Trophoblast cell (in vitro differentiated cells and primary cell): Measurements from ENCODE around the gene BNC2.
A peak's percentile ranks its signal among the peaks of the same experiment; 100 is the strongest.

Source experiments
- DNase-seq, 2 donors: peaks; one replicate each; pipeline ENCODE4 v3.0.0-alpha.2; 2016
- H2AFZ ChIP-seq: 2 replicates; pipeline ENCODE4 v1.6.1; 2013; ENCODE audit warnings: low read length, moderate library complexity, mild to moderate bottlenecking; ENCODE audit not compliant: insufficient read depth, poor library complexity
- H2AK5ac ChIP-seq: 2 replicates; pipeline ENCODE4 v1.6.1; 2013; ENCODE audit warnings: mild to moderate bottlenecking, low read length
- H2BK120ac ChIP-seq: 2 replicates; pipeline ENCODE4 v1.6.1; 2013; ENCODE audit warnings: low read length, mild to moderate bottlenecking, moderate library complexity; ENCODE audit not compliant: insufficient read depth, poor library complexity
- H2BK12ac ChIP-seq: 2 replicates; pipeline ENCODE4 v1.6.1; 2013; ENCODE audit warnings: mild to moderate bottlenecking, low read length, moderate library complexity
- H2BK5ac ChIP-seq: 2 replicates; pipeline ENCODE4 v1.6.1; 2013; ENCODE audit warnings: low read length, low read depth, moderate library complexity, mild to moderate bottlenecking; ENCODE audit not compliant: poor library complexity
- H3K14ac ChIP-seq: 2 replicates; pipeline ENCODE4 v1.6.1; 2013; ENCODE audit warnings: mild to moderate bottlenecking, low read length
- H3K18ac ChIP-seq: 2 replicates; pipeline ENCODE4 v1.6.1; 2013; ENCODE audit warnings: mild to moderate bottlenecking, low read length
- H3K23ac ChIP-seq: 2 replicates; pipeline ENCODE4 v1.6.1; 2013; ENCODE audit warnings: low read length
- H3K27ac ChIP-seq: 2 replicates; pipeline ENCODE4 v1.5.1; 2013; ENCODE audit warnings: low read depth, mild to moderate bottlenecking, inconsistent platforms, low read length, moderate library complexity
- H3K27me3 ChIP-seq: 2 replicates; pipeline ENCODE4 v1.6.1; 2013; ENCODE audit warnings: inconsistent platforms, mild to moderate bottlenecking, low read length, moderate library complexity; ENCODE audit not compliant: insufficient read depth
- H3K36me3 ChIP-seq, 2 experiments: 1 replicate in 1 of 2; 2 replicates in 1 of 2; pipeline ENCODE4 v1.6.1; 2013; ENCODE audit warnings: low read length in 2 of 2, mild to moderate bottlenecking in 2 of 2, moderate library complexity in 1 of 2; ENCODE audit not compliant: insufficient read depth in 2 of 2, control insufficient read depth in 1 of 2
- H3K4ac ChIP-seq: 2 replicates; pipeline ENCODE4 v1.6.1; 2013; ENCODE audit warnings: low read depth, mild to moderate bottlenecking, low read length, moderate library complexity
- H3K4me1 ChIP-seq, 2 experiments: 1 replicate in 1 of 2; 2 replicates in 1 of 2; pipeline ENCODE4 v1.6.1; 2013; ENCODE audit warnings: low read length in 2 of 2, mild to moderate bottlenecking in 2 of 2, moderate library complexity in 1 of 2; ENCODE audit not compliant: insufficient read depth in 2 of 2, control insufficient read depth in 1 of 2
- H3K4me2 ChIP-seq: 2 replicates; pipeline ENCODE4 v1.6.1; 2013; ENCODE audit warnings: inconsistent platforms, mild to moderate bottlenecking, low read length, moderate library complexity
- H3K4me3 ChIP-seq: 2 replicates; pipeline ENCODE4 v1.5.1; 2013; ENCODE audit warnings: mild to moderate bottlenecking, low read depth, low read length, inconsistent platforms
- H3K79me1 ChIP-seq: one replicate; pipeline ENCODE4 v1.6.1; 2013; ENCODE audit warnings: low read length
- H3K79me2 ChIP-seq: 2 replicates; pipeline ENCODE4 v1.6.1; 2013; ENCODE audit warnings: low read length, mild to moderate bottlenecking; ENCODE audit not compliant: control insufficient read depth, insufficient read depth, poor library complexity
- H3K9ac ChIP-seq: 2 replicates; pipeline ENCODE4 v1.6.1; 2013; ENCODE audit warnings: mild to moderate bottlenecking, low read length
- H3K9me3 ChIP-seq: 2 replicates; pipeline ENCODE4 v1.6.1; 2013; ENCODE audit warnings: low read depth, mild to moderate bottlenecking, control low read depth, inconsistent platforms, low read length; ENCODE audit not compliant: insufficient read depth
- H4K12ac ChIP-seq: 2 replicates; pipeline ENCODE4 v1.6.1; 2013; ENCODE audit warnings: low read depth, mild to moderate bottlenecking, low read length, moderate library complexity
- H4K8ac ChIP-seq: 2 replicates; pipeline ENCODE4 v1.6.1; 2013; ENCODE audit warnings: low read depth, mild to moderate bottlenecking, low read length, moderate library complexity
- H4K91ac ChIP-seq: one replicate; pipeline ENCODE4 v1.6.1; 2013; ENCODE audit warnings: low read depth, mild to moderate bottlenecking, low read length, moderate library complexity
- WGBS: extraction: QIAGEN DNeasy Blood & Tissue Kit; methylation state at CpG from one replicate; pipeline ENCODE4 v1.1.7; 2013; ENCODE audit warnings: missing lambda C conversion rate; ENCODE audit not compliant: insufficient read length, insufficient coverage; ENCODE audit errors: extremely low coverage; 5-methylcytosine and 5-hydroxymethylcytosine counted together

The BNC2 gene

DNA sequence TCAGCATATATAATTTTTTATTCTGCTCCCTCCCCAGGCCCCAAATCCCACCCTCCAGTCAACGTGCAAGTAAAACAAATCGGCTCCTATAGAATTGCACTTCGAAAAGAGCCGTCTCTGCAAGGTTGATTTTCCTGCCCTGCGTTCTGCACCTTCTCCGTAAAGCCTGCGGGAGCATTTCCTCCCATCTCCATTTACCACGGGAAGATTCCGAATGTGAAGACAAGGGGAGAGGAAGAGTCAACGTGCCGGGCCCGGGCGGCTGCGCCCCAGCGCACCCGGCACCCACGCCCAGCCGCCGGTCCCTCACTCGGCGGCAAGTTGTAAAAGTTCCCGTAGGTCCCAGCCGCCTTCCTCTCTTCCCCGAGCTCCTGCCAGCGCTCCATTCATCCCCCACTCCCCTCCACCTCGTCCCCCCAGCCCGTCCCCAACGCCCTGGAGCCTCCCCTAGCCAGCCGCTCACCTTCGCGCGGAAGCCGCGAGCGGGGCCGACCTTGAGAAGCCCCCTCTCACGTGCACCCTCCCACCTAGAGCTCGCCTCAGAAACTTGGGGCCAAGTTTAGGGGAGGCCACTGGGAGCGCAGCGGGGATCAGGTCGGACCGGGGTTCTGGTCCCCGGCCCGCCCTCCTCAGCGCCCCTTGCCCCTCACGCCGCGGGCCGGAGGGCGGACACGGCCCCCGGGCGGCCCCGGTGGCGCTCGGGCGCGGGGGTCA, 431 bp downstream of the BNC2 start:
- Histone ChIP-seq H3K14ac (peak overlapping the region; percentile 97), H2BK120ac (peak overlapping the region; percentile 94), H3K18ac (peak overlapping the region; percentile 98), H3K79me1 (peaks cover 18% of the 10 kb centered on the region), H2AFZ (peak overlapping the region; percentile 87), H3K36me3 (no peaks in the 10 kb centered on the region), H3K4me2 (peak overlapping the region; percentile 94), H2AK5ac (peak overlapping the region; percentile 77), H4K8ac (peak overlapping the region; percentile 82), H3K27ac (peak overlapping the region; percentile 77), H2BK12ac (peak overlapping the region; percentile 98), H3K27me3 (no peaks in the 10 kb centered on the region), H3K9me3 (no peaks in the 10 kb centered on the region), H3K4me3 (peak overlapping the region; percentile 91), H3K23ac (no peak overlapping the region), H3K4ac (peak overlapping the region; percentile 92), H3K4me1 (peaks cover 0 to 3% of the 10 kb centered on the region in 2 experiments), H2BK5ac (peak overlapping the region; percentile 93), H3K79me2 (peaks cover 8% of the 10 kb centered on the region), H4K12ac (peak overlapping the region; percentile 64), H4K91ac (peak overlapping the region; percentile 95), H3K9ac (peak overlapping the region; percentile 77)
- DNase-seq = no peak
- WGBS = no CpG with 5 or more reads among the region's 58 CpGs

GRCh38 chr9:16869131-16869881, 1.2 kb downstream of the BNC2 start:
- Histone ChIP-seq H3K18ac (no peak overlapping the region), H3K79me2 (peaks cover 8% of the 10 kb centered on the region), H3K9me3 (no peaks in the 10 kb centered on the region), H2BK12ac (no peak overlapping the region), H3K27ac (no peak overlapping the region), H3K14ac (no peak overlapping the region), H2BK5ac (peak overlapping the region; percentile 36), H2BK120ac (no peak overlapping the region), H3K4me3 (peak overlapping the region; percentile 91), H3K23ac (no peak overlapping the region), H4K91ac (no peak overlapping the region), H3K9ac (no peak overlapping the region), H4K12ac (no peak overlapping the region), H2AK5ac (no peak overlapping the region), H3K4me2 (peak overlapping the region; percentile 94), H3K4ac (no peak overlapping the region), H3K79me1 (peaks cover 18% of the 10 kb centered on the region), H3K4me1 (peaks cover 0 to 6% of the 10 kb centered on the region in 2 experiments), H3K36me3 (no peaks in the 10 kb centered on the region), H3K27me3 (no peaks in the 10 kb centered on the region), H2AFZ (peak overlapping the region; percentile 11), H4K8ac (no peak overlapping the region)
- no peak for DNase-seq
- no CpG with 5 or more reads among the region's 21 CpGs for WGBS

DNA sequence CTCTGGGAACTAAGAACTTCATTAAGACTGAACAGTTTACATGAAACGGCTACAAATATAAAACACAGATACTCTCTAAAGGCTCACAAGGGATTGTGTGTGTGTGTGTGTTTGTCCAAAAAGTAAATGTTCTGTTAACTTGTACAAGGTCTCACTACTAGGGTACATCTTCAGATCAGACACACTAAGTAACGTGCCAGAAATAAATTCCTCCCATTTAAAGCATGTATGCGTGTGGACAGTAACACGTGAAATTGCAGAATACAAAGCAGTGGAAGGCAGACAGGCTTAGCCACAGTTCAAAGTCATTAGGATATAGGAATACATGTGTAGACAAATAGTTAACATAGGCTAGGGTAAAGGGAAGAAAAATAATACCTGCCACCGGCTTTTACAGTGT, 1.8 kb downstream of the BNC2 start:
- Histone ChIP-seq H2AFZ (no peak overlapping the region), H2BK12ac (no peak overlapping the region), H4K91ac (no peak overlapping the region), H4K8ac (no peak overlapping the region), H4K12ac (no peak overlapping the region), H3K4me2 (peak overlapping the region; percentile 42), H3K9me3 (no peaks in the 10 kb centered on the region), H3K4ac (no peak overlapping the region), H3K14ac (no peak overlapping the region), H3K9ac (no peak overlapping the region), H3K27ac (peak overlapping the region; percentile 38), H3K4me1 (peaks cover 0 to 6% of the 10 kb centered on the region in 2 experiments), H3K79me1 (peaks cover 18% of the 10 kb centered on the region), H3K18ac (no peak overlapping the region), H3K79me2 (peaks cover 8% of the 10 kb centered on the region), H2AK5ac (no peak overlapping the region), H3K4me3 (no peak overlapping the region), H2BK5ac (no peak overlapping the region), H3K23ac (no peak overlapping the region), H3K36me3 (no peaks in the 10 kb centered on the region), H2BK120ac (no peak overlapping the region), H3K27me3 (no peaks in the 10 kb centered on the region)
- WGBS = no CpG with 5 or more reads among the region's 5 CpGs
- DNase-seq = no peak

DNA sequence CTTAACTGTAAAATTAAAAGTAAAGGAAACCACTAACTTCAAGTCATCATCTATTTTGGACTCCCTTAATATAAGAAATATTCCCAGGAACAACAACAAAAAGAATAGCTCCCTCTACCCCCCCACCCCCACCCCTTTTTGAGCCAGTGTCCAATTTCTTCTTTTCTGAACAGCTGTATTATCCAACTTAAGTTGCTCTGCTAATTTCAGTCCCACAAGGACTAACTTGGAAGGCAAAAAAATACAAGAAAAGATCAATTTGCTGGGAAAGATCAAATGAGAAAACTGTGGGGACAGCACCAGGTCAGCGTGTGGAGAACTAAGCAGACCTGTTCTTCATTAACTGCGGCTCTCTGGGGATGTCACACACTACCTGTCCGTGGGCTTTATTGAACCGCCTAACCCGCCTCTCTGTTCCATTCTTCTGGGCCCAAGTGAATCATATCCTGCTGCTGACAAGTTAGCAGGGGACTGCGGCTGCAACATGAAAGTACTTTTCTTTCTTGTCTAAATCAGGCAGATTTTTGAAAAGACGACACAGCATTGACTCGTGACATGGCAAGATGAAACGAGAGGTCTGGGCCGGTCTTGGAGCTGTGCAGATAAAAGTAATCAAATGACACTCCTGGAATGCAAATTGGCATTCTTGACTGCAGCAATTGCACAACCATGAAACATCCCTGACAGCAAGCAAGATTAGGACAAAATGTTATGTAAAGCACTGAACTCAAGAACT, 2.7 kb downstream of the BNC2 start:
- no peak overlapping the region for H2BK120ac ChIP-seq
- H3K36me3 ChIP-seq = no peaks in the 10 kb centered on the region
- H4K91ac ChIP-seq = no peak overlapping the region
- H3K27ac ChIP-seq = peak overlapping the region; percentile 86
- H3K4me3 ChIP-seq = no peak overlapping the region
- no peak overlapping the region for H2AFZ ChIP-seq
- no peak overlapping the region for H4K8ac ChIP-seq
- H3K14ac ChIP-seq = no peak overlapping the region
- no peak overlapping the region for H3K9ac ChIP-seq
- H2BK5ac ChIP-seq = peak overlapping the region; percentile 46
- no peak overlapping the region for H3K18ac ChIP-seq
- H2AK5ac ChIP-seq = no peak overlapping the region
- no CpG with 5 or more reads among the region's 10 CpGs for WGBS
- H3K4me2 ChIP-seq = peak overlapping the region; percentile 58
- H3K79me2 ChIP-seq = peaks cover 8% of the 10 kb centered on the region
- H3K9me3 ChIP-seq = no peaks in the 10 kb centered on the region
- H2BK12ac ChIP-seq = no peak overlapping the region
- H3K4ac ChIP-seq = no peak overlapping the region
- H3K23ac ChIP-seq = no peak overlapping the region
- H3K79me1 ChIP-seq = peaks cover 21% of the 10 kb centered on the region
- no peaks in the 10 kb centered on the region for H3K27me3 ChIP-seq
- peak; percentile 65 to 88 for DNase-seq
- H4K12ac ChIP-seq = no peak overlapping the region
- H3K4me1 ChIP-seq = peaks cover 0 to 6% of the 10 kb centered on the region in 2 experiments
